GM21367 (cell line): ENCODE results near the gene MRGPRG.
"Not testable (repeated sequence)": the region's sequence is repeated elsewhere in the genome, so short reads cannot be mapped to it uniquely, and the experiment has no call there.

ENCODE experiments used
- ATAC-seq: cut with Tn5 transposase; IDR thresholded peaks from one replicate; pipeline ENCODE4 v1.9.1; 2021; ENCODE audit not compliant: unreplicated experiment

Gene MRGPRG

DNA sequence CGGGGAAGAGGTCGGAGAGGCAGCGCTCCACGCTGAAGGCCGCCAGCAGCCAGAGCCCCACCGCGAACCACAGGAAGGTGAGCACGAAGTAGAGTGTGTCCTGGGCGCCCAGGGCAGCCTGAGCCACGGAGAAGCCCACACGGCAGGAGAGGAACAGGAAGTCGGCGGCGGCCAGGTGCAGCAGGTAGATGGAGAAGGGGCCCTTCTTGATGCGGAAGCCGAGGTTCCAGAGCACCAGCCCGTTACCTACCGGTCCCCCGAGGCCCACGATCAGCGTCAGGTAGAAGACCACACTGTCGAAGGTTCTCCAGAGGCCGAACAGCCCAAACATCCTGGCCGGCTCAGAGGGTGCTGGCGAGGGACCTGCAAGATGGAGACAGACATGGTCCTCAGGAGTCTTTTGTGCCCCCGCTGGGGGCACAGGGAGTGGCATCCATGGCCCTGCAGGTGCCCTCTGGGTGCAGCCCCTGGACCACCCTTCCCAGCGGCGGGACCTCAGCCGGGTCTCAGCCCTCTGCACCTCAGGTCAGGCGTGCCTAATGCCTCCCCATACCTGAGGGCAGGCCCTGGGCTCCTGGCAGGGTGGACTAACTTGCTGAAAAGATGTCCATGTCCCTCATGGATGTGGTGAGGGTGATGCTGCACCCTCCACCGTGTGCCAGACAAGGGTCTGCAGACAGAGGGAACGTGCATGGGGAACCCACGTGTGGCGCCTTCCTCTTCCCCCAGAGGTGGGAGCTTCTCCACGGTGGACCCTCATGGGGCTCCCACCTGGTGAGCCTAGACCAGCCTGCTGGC is at the start of gene MRGPRG:
Gene MRGPRG, minus strand, starts transcription at position 331 of the 798 bp plus-strand sequence. Its CDS starts 0 bp downstream, at position 331.
- ATAC-seq = no peak

DNA sequence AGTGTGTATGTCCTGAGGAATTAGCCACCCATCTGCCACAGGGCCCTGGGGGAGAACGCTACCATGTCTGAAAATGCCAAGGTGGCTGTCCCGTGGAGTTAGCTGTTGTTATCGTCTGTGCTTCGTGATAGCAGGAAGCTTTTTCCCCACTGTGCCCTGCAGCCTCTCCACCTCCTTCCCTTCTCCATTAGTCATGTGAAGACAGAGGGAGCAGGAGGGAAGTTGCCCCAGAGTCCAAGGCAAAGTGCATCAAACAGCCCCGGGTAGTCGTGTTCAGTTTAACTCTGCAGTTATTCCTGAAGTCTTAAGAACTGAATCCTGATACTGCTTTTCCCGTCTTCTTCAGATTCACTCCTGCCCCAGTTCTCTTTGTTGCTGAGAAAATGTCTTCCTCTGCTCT is 43.9 kb upstream of the MRGPRG start:
- ATAC-seq = not testable (repeated sequence)

- not testable (repeated sequence) for ATAC-seq
Observed at GRCh38 chr11:3261831-3262230, 43.2 kb upstream of the MRGPRG start.

DNA sequence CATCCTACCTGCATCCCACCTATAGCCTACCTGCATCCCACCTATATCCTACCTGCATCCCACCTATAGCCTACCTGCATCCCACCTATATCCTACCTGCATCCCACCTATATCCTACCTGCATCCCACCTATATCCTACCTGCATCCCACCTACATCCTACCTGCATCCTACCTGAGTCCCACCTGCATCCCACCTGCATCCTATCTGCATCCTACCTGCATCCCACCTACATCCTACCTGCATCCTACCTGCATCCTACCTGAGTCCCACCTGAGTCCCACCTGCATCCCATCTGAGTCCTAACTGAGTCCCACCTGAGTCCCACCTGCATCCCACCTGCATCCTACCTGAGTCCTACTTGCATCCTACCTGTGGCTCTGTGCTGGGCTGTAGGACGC is 38.9 kb upstream of the MRGPRG start:
- not testable (repeated sequence) for ATAC-seq

DNA sequence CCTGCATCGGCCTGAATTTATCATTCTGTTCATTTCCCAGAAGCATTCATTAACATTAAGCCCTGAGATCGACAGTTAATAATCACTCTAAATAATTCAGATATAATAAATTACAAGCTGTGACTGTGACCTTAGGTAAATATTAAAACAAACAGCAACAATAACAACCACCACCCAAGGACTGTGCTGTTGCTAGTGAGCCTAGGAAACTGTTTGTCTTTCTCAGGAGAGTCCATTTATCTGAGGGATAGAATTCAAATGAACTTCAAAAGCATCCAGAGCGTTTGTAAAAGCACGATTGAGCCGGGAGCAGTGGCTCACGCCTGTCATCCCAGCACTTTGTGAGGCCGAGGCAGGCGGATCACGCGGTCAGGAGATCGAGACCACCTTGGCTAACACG is 36.6 kb upstream of the MRGPRG start:
- not testable (repeated sequence) for ATAC-seq

DNA sequence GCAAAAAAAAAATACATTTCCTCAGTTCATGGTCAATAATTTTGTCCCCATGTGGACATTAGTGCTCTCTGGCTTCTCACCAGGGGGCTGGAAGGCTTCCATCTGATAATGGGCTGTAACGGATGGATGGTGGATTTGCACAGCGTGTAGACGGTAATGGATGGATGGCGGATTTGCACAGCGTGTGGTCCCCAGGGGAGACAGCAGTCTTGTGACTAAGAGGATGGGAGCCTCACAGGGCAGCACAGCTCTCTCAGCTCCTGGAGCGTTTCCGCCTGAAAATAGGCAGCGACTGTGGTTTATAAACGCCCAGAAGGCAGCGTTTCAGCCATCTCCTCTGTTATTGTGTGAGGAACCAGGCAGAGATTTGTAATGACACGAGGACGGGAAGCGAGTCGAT is 36.2 kb upstream of the MRGPRG start:
- ATAC-seq = not testable (repeated sequence)

- no peak for ATAC-seq
Observed at GRCh38 chr11:3245071-3245470, 26.5 kb upstream of the MRGPRG start.

GRCh38 chr11:3243880-3244279 is 25.3 kb upstream of the MRGPRG start:
- ATAC-seq = no peak

GRCh38 chr11:3237119-3237518 is 18.5 kb upstream of the MRGPRG start:
- ATAC-seq = no peak

GRCh38 chr11:3234846-3235245 is 16.2 kb upstream of the MRGPRG start:
- ATAC-seq = no peak

DNA sequence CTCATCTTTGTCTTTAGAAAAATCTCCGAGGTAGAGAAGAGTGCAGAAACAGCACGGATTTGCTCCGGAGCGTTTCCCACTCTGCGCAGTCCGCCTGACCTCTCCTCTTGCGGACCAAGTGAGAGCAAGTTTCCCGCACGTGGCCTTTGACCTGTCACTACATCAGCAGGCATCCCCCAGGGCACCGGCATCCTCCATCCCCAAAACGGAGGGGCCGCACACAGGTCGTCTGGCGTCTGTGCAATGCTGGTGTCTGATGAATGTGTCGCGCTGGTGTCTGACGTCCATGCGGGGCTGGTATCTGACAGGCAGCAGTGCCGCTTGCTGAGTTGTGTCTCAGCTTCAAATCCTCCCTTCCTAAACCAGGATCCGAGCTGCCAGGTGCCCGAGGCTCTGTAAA is 14.3 kb upstream of the MRGPRG start:
- no peak for ATAC-seq

- ATAC-seq = no peak
Observed at GRCh38 chr11:3231851-3232744, 13.5 kb upstream of the MRGPRG start, which contains the start of gene MRGPRE. Gene MRGPRE (minus strand): TSS chr11:3232417. CDS start chr11:3228799, 3,618 bp downstream.

DNA sequence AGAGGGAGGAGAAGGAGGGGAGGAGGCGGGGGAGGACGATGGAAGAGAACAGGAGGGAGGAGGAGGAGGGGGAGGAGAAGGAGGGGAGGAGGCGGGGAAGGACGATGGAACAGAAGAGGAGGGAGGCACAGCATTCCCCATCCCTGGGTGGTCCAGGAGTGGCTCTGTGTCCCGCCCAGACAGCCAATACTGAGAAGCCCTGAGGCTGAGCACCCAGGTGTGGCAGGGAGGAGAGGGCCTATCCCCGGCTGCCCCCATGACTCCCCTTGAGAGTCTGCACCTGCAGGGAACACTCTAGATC is 12.9 kb upstream of the MRGPRG start:
- no peak for ATAC-seq

GRCh38 chr11:3230636-3231549 is 12.3 kb upstream of the MRGPRG start:
- no peak for ATAC-seq

DNA sequence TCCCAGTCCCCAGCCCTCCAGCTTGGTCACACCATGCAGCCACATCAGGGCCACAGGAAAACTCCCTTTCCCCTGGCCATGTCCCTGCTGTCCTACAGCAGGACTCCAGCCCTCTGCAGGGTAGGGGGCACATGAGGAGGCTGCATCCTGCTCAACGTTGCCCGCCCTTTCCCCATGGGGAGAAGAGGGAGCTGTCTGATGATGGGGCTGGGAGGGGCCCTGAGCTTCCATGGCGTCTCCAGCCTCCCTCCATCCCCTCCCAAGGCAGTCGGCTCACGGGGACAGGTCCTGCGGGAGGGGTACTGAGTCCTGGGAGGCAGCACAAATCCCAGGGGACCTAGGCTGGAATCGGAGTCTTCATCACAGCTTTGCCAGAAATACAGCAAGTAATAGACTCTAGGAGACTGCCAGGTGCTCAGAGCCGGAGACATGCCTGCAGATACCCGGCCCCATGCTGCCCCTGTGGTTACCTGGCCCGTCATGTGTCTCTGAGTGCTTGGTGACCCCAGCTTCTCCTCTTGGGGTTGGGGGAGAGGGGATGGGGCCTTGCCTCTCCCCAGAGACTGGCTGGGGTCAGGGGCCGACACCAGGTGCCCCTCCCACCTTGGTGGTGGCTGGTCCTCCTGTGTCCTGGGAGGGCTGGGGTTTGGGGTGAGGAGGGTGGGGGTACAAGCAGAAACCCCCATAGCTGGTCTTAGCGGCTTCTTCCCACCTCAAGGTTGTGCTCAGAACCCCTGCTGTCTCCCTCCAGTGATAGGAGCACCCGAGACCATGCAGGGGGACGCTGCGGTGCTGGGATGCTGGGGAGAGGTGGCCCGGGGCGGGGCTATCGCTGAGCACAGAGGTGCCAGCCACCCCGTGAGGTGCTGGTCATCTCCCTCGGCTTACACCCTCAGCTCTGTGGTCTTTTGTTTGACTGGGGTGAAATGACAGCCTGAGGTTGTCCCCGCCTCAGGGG is 11.3 kb upstream of the MRGPRG start:
- ATAC-seq = no peak

DNA sequence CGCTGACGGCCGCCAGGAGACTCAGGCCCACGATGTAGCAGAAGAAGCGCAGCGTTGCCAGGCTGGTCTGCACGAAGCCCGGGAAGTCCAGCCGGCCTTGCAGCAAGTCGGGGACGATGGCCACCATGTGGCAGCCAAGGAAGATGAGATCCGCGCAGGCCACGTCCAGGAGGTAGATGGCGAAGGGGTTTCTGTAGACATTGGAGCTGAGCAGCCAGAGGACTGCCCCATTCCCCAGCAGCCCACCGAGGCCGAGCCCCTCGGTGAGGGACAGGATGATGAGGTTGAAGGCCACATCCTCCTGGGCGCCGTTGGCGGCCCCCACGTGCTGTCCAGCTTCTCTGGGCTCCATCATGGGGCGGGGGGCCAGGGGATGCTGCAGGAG is 9.8 kb upstream of the MRGPRG start:
- no peak for ATAC-seq

GRCh38 chr11:3227568-3228444 is 9.2 kb upstream of the MRGPRG start:
- ATAC-seq = no peak

DNA sequence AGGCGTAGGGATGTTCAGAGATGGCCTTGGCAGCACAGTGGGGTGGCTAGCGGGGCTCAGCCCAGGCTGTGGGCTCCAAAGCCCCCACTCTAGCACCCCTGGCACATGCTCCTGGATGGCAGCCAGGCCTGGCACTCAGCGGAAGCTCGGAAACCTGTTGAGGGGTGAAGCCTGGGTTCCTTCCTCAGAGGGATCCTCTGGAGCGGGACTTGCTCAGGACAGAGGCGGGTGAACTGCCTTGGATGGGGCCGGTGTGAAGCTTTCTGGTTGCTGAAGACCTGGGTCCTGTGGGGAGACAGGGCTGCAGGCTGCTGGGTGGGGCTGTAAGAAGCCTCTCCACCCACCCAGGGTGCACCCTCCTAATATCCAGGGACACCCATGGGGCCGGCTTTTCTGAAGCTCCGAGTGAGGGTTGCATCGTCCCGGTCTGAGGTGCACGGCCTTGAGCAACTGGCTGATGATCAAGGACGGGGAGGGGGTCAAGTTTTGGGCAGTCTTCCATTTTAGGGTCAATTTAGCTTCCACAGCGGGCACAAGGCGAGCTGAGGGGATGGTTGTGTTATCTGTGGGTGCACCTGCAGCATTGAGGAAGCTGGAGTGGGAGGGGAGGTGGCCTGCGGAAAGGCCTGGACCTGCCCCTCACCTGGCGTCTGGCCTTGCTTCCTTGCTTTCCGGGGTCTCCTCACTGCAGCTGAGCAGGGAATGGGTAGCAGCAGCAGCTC is 8.4 kb upstream of the MRGPRG start:
- ATAC-seq = no peak
